K562 (cell line): ENCODE results near the gene DAZAP1. TPM values are rescaled to one million over a fixed set of nuclear protein-coding genes. Genes with fewer than 3 reads are reported as not detected.
A peak's percentile ranks its signal among the peaks of the same experiment; 100 is the strongest.

Experiments used
- ATAC-seq: fragments of 200-7000 bp; cut with Tn5 transposase; 3 replicates; pipeline ENCODE4 v1.9.1; 2020; ENCODE audit warnings: moderate library complexity
- BruUV-seq: library from RNA; stranded (reverse); fragments of 400-500 nt; replicated peaks from 2 replicates; lab custom pipeline; 2021; lab: Mats Ljungman, UMichigan
- CTCF ChIA-PET: fragments of 300-600 bp; formaldehyde crosslinking; extraction: SDS; loops from one replicate; lab custom pipeline; 2021; ENCODE audit warnings: low intra/inter-chr PET ratio; lab: Yijun Ruan, JAX
- POLR2A ChIA-PET: fragments of 300-600, 350-650 bp; sonication (Branson Sonifier 250); formaldehyde crosslinking; extraction: SDS; loops from one replicate; lab custom pipeline; 2021; ENCODE audit warnings: antibody characterized with exemption, inconsistent platforms; lab: Yijun Ruan, JAX
- DNase-seq, 4 experiments: peaks; one replicate each; pipeline versions ENCODE4 v3.0.0 to v3.0.0-alpha.2; 2011 to 2018; ENCODE audit warnings: low spot score in 3 of 4, mixed read lengths in 3 of 4; ENCODE audit errors: extremely low read depth in 1 of 4
- FAIRE-seq: peaks from 2 replicates; lab custom pipeline; 2011; peaks lifted over from hg19 to GRCh38; lab: Jason Lieb, UNC
- H2AFZ ChIP-seq: 2 replicates; pipeline ENCODE4 v1.6.0; 2011; ENCODE audit warnings: low read depth, low read length, control low read depth, inconsistent platforms
- H3K27ac ChIP-seq: fragments of 200-600 bp; 3 replicates; pipeline ENCODE4 v1.8.0; 2011; ENCODE audit warnings: low read depth, mild to moderate bottlenecking, control low read depth, inconsistent platforms, low read length, moderate library complexity, mixed read lengths; ENCODE audit errors: extremely low read depth
- H3K27me3 ChIP-seq, 2 experiments: fragments of 300-600 bp in 1 of 2; 2 replicates in 1 of 2; 3 replicates in 1 of 2; pipeline versions ENCODE4 v1.6.0 to v1.8.0; 2011; ENCODE audit warnings: inconsistent platforms in 2 of 2, low read length in 2 of 2, mild to moderate bottlenecking in 1 of 2, mixed read lengths in 1 of 2, moderate library complexity in 1 of 2; ENCODE audit not compliant: control insufficient read depth in 2 of 2, insufficient read depth in 2 of 2
- H3K36me3 ChIP-seq: fragments of 300-600 bp; 3 replicates; pipeline ENCODE4 v1.8.0; 2011; ENCODE audit warnings: mild to moderate bottlenecking, low read length, inconsistent platforms; ENCODE audit not compliant: control insufficient read depth, insufficient read depth
- H3K4me1 ChIP-seq, 2 experiments: fragments of 200-600 bp in 1 of 2; replicated peaks in 1 of 2; 2 replicates in 1 of 2; 3 replicates in 1 of 2; pipeline versions ENCODE4 v1.5.1 to v1.8.0; 2011; ENCODE audit warnings: inconsistent platforms in 2 of 2, low read length in 2 of 2, mild to moderate bottlenecking in 1 of 2, mixed read lengths in 1 of 2, moderate library complexity in 1 of 2; ENCODE audit not compliant: control insufficient read depth in 2 of 2, insufficient read depth in 2 of 2
- H3K4me2 ChIP-seq: 2 replicates; pipeline ENCODE4 v1.6.1; 2011; ENCODE audit warnings: low read length, control low read depth, inconsistent platforms, mixed read lengths; ENCODE audit not compliant: insufficient read depth
- H3K4me3 ChIP-seq: fragments of 200-600 bp; sonication (generic), shearing (Covaris generic); 2 replicates; pipeline ENCODE4 v1.5.1; 2016; ENCODE audit warnings: control low read depth, inconsistent platforms
- H3K79me2 ChIP-seq: fragments of 200-600 bp; 3 replicates; pipeline ENCODE4 v1.8.0; 2011; ENCODE audit warnings: low read length, inconsistent platforms; ENCODE audit not compliant: control insufficient read depth, insufficient read depth
- H3K9ac ChIP-seq, 2 experiments: 2 replicates each; pipeline versions ENCODE4 v1.6.0 to v1.6.1; 2011; ENCODE audit warnings: low read depth in 2 of 2, low read length in 2 of 2, control low read depth in 1 of 2, inconsistent platforms in 1 of 2, mild to moderate bottlenecking in 1 of 2, mixed read lengths in 1 of 2; ENCODE audit not compliant: insufficient read depth in 1 of 2
- H3K9me1 ChIP-seq: one replicate; pipeline ENCODE4 v1.6.0; 2011; ENCODE audit warnings: inconsistent platforms, mild to moderate bottlenecking, low read length, moderate library complexity; ENCODE audit not compliant: control insufficient read depth, insufficient read depth
- H3K9me3 ChIP-seq: replicated peaks from 2 replicates; pipeline ENCODE4 v1.5.1; 2011; ENCODE audit warnings: low read depth, low read length, inconsistent platforms; ENCODE audit not compliant: control insufficient read depth, insufficient read depth
- H4K20me1 ChIP-seq: replicated peaks from 2 replicates; pipeline ENCODE4 v1.6.1; 2011; ENCODE audit warnings: low read length, inconsistent platforms, mixed read lengths; ENCODE audit not compliant: control insufficient read depth, insufficient read depth
- KAT2B ChIP-seq: IDR thresholded peaks from one replicate; pipeline ENCODE4 v1.6.1; 2012; ENCODE audit warnings: low read depth, mild to moderate bottlenecking, control low read depth, inconsistent platforms, low read length, moderate library complexity
- KLF1 ChIP-seq: fragments of 450-650 bp; IDR thresholded peaks from 2 replicates; pipeline ENCODE4 v1.6.1; 2016; ENCODE audit warnings: missing genetic modification characterization, missing compliant biosample characterization
- POLR2G ChIP-seq: fragments of 200-400 bp; formaldehyde crosslinking; IDR thresholded peaks from 2 replicates; pipeline ENCODE4 v1.6.1; 2017; ENCODE audit warnings: low read depth, mild to moderate bottlenecking, antibody characterized with exemption, low read length, moderate library complexity
- PTRF ChIP-seq: fragments of 450-650 bp; IDR thresholded peaks from 2 replicates; pipeline ENCODE4 v1.6.1; 2016; ENCODE audit warnings: mild to moderate bottlenecking, missing genetic modification characterization, missing compliant biosample characterization
- SAFB2 ChIP-seq: fragments of 200-400 bp; formaldehyde crosslinking; IDR thresholded peaks from 2 replicates; pipeline ENCODE4 v1.6.1; 2018; ENCODE audit warnings: borderline replicate concordance, low read length, low read depth, moderate library complexity; ENCODE audit not compliant: severe bottlenecking
- THRB ChIP-seq: fragments of 450-650 bp; formaldehyde crosslinking; conservative IDR thresholded peaks from 2 replicates; pipeline ENCODE4 v1.4.0; 2022; ENCODE audit warnings: mild to moderate bottlenecking, missing genetic modification characterization
- ZNF57 ChIP-seq: fragments of 450-650 bp; formaldehyde crosslinking; IDR thresholded peaks from 2 replicates; pipeline ENCODE4 v1.4.0; 2020; ENCODE audit warnings: mild to moderate bottlenecking, moderate library complexity
- WGBS: fragments of 100-300 bp; shearing (Covaris generic); methylation state at CpG from one replicate; pipeline ENCODE4 v1.1.6; 2016; ENCODE audit warnings: low coverage, mixed read lengths; ENCODE audit not compliant: insufficient coverage; ENCODE audit errors: missing lambda C conversion rate; 5-methylcytosine and 5-hydroxymethylcytosine counted together
- in situ Hi-C: fragments of 300-500 bp; cut with MboI; formaldehyde crosslinking; loops from 4 replicates; pipeline ENCODE4 v1.15.0; 2018; ENCODE audit warnings: inconsistent platforms, mixed read lengths
- intact Hi-C: fragments of 100-400 bp; cut with micrococcal nuclease; formaldehyde crosslinking; loops from 2 replicates; pipeline ENCODE4 v1.14.2; 2022
- polyA plus RNA-seq, 8 experiments: library from polyadenylated mRNA; depleted of rRNA in 4 of 8; stranded (reverse) in 5 of 8; unstranded in 3 of 8; fragments of >200 nt; fragmentation: Nextera tagmentation in 2 of 8; fragmentation: Illumina TruSeq in 1 of 8; extraction: Ambion mirVana in 2 of 8; extraction: Trizol in 1 of 8; gene quantifications; 2 replicates each; pipeline versions ENCODE4 v1.2.1 to v1.2.3, GENCODE V29; 2011 to 2014; ENCODE audit warnings: inconsistent platforms in 1 of 8, missing spikeins in 1 of 8
- total RNA-seq, 7 experiments: library from RNA; depleted of rRNA in 6 of 7; stranded (reverse); fragments of >200 nt in 6 of 7; fragmentation: Illumina TruSeq in 2 of 7; extraction: Trizol in 2 of 7; gene quantifications; 2 replicates each; pipeline versions ENCODE4 v1.2.1 to v1.2.3, GENCODE V29; 2011 to 2021; ENCODE audit warnings: low replicate concordance in 1 of 7
- TF ChIP-seq, protein P1 (sequence below): fragments of 450-650 bp; IDR thresholded peaks from 2 replicates; pipeline ENCODE4 v1.6.1; 2016; ENCODE audit warnings: mild to moderate bottlenecking, moderate library complexity

The DAZAP1 gene
- total and polyA plus RNA-seq, 9 of the 15 experiments (the other 6 are each of a cell fraction or from before 2014, with no cell fraction given): 10.8 to 289 (median 142) TPM

DNA sequence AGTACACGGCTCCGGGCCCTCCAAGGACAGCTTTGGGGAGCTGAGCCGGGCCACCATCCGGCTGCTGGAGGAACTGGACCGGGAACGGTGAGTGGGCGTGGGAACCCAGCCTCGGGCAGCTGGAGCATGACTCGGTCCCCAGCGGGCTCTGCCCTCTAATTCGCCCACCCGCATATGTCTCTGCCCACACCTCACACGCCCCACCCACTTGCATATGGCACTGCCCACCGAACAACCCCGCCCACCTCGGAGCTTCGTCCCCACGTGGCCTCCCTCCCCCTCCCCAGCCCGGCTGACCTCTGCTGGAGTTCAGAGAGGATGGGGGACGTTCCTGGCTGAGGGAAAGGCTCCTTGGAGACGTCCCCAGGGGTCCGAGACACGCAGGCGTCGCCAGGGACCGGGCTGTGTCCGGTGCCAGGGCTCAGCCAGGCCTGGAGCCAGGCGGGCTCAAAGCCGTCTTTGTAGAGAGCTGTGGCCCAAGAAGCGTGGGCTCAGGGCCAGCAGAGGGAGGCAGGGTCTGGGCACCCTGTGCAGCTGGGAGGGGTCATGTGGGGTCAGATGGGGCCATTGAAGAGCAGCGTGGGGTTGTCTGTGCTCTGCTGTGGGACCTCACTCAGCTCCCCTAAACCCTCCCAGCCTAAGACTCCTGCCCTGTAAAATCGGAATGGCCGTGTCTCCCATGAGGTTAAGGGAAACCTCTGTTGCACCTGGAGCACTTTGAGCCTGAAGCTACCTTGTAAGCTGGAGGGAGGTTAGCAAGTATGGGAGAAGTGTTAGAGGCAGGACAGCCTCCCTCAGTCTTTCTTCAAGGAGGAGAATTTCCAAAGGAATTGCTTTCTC lies 46.4 kb downstream of the DAZAP1 start:
- Histone ChIP-seq H3K9ac (peak overlapping the region in 1 of 2 experiments; percentile 43; a peak in 2 of 4 replicates), H3K9me1 (peaks cover 7% of the 10 kb centered on the region), H2AFZ (no peak overlapping the region), H4K20me1 (peaks cover 17% of the 10 kb centered on the region), H3K4me3 (no peak overlapping the region), H3K27me3 (peaks cover 0 to 12% of the 10 kb centered on the region in 2 experiments; a peak in 1 of 5 replicates), H3K9me3 (no peaks in the 10 kb centered on the region), H3K27ac (no peak overlapping the region), H3K4me1 (peaks cover 5 to 76% of the 10 kb centered on the region in 2 experiments; a peak in 4 of 5 replicates), H3K79me2 (no peaks in the 10 kb centered on the region), H3K36me3 (no peaks in the 10 kb centered on the region), H3K4me2 (no peak overlapping the region)
- FAIRE-seq (peak; percentile 70), ATAC-seq (no peak), DNase-seq (no peak)
- in situ Hi-C loops: no loop called here
- no TSS peak for BruUV-seq
- WGBS: 22% methylated on average over 25 of the region's 33 CpGs
- POLR2A ChIA-PET: interaction anchor here (0.6 to 3.1 kb wide), 7 partner anchors 9 to 185 kb away, joined by 3 to 10 read pairs (median 5); partner anchors contain the start of gene CIRBP
- intact Hi-C loops: no loop called here
- CTCF ChIA-PET: no interaction called here
- TF ChIP-seq ZNF57 (CRISPR knock-in tag): no peak
- TF ChIP-seq POLR2G: peak; percentile 63
- TF ChIP-seq KLF1 (tag): no peak
- TF ChIP-seq PTRF (tag): no peak
- TF ChIP-seq, protein P1, sequence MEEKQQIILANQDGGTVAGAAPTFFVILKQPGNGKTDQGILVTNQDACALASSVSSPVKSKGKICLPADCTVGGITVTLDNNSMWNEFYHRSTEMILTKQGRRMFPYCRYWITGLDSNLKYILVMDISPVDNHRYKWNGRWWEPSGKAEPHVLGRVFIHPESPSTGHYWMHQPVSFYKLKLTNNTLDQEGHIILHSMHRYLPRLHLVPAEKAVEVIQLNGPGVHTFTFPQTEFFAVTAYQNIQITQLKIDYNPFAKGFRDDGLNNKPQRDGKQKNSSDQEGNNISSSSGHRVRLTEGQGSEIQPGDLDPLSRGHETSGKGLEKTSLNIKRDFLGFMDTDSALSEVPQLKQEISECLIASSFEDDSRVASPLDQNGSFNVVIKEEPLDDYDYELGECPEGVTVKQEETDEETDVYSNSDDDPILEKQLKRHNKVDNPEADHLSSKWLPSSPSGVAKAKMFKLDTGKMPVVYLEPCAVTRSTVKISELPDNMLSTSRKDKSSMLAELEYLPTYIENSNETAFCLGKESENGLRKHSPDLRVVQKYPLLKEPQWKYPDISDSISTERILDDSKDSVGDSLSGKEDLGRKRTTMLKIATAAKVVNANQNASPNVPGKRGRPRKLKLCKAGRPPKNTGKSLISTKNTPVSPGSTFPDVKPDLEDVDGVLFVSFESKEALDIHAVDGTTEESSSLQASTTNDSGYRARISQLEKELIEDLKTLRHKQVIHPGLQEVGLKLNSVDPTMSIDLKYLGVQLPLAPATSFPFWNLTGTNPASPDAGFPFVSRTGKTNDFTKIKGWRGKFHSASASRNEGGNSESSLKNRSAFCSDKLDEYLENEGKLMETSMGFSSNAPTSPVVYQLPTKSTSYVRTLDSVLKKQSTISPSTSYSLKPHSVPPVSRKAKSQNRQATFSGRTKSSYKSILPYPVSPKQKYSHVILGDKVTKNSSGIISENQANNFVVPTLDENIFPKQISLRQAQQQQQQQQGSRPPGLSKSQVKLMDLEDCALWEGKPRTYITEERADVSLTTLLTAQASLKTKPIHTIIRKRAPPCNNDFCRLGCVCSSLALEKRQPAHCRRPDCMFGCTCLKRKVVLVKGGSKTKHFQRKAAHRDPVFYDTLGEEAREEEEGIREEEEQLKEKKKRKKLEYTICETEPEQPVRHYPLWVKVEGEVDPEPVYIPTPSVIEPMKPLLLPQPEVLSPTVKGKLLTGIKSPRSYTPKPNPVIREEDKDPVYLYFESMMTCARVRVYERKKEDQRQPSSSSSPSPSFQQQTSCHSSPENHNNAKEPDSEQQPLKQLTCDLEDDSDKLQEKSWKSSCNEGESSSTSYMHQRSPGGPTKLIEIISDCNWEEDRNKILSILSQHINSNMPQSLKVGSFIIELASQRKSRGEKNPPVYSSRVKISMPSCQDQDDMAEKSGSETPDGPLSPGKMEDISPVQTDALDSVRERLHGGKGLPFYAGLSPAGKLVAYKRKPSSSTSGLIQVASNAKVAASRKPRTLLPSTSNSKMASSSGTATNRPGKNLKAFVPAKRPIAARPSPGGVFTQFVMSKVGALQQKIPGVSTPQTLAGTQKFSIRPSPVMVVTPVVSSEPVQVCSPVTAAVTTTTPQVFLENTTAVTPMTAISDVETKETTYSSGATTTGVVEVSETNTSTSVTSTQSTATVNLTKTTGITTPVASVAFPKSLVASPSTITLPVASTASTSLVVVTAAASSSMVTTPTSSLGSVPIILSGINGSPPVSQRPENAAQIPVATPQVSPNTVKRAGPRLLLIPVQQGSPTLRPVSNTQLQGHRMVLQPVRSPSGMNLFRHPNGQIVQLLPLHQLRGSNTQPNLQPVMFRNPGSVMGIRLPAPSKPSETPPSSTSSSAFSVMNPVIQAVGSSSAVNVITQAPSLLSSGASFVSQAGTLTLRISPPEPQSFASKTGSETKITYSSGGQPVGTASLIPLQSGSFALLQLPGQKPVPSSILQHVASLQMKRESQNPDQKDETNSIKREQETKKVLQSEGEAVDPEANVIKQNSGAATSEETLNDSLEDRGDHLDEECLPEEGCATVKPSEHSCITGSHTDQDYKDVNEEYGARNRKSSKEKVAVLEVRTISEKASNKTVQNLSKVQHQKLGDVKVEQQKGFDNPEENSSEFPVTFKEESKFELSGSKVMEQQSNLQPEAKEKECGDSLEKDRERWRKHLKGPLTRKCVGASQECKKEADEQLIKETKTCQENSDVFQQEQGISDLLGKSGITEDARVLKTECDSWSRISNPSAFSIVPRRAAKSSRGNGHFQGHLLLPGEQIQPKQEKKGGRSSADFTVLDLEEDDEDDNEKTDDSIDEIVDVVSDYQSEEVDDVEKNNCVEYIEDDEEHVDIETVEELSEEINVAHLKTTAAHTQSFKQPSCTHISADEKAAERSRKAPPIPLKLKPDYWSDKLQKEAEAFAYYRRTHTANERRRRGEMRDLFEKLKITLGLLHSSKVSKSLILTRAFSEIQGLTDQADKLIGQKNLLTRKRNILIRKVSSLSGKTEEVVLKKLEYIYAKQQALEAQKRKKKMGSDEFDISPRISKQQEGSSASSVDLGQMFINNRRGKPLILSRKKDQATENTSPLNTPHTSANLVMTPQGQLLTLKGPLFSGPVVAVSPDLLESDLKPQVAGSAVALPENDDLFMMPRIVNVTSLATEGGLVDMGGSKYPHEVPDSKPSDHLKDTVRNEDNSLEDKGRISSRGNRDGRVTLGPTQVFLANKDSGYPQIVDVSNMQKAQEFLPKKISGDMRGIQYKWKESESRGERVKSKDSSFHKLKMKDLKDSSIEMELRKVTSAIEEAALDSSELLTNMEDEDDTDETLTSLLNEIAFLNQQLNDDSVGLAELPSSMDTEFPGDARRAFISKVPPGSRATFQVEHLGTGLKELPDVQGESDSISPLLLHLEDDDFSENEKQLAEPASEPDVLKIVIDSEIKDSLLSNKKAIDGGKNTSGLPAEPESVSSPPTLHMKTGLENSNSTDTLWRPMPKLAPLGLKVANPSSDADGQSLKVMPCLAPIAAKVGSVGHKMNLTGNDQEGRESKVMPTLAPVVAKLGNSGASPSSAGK: peak; percentile 44; the same call in 1 of the 2 replicates
- no peak for TF ChIP-seq KAT2B
- TF ChIP-seq THRB (CRISPR knock-in tag): no peak
- no peak for TF ChIP-seq SAFB2
